ENCODE data around the gene C12orf43. TPM values are rescaled to one million over a fixed set of nuclear protein-coding genes. Genes with fewer than 3 reads are reported as not detected.

Gene C12orf43
- total RNA-seq, 1 donor from 2014 or later = 12.8 TPM

- Histone ChIP-seq H3K27me3 (no peaks in the 10 kb centered on the region), H3K9me3 (ENCODE audit: low read depth) (no peaks in the 10 kb centered on the region), H3K79me2 (ENCODE audit: low read depth) (no peaks in the 10 kb centered on the region), H3F3A (ENCODE audit: low read depth) (no peaks in the 10 kb centered on the region), H3K4me2 (no peak overlapping the region), H3K4me1 (no peaks in the 10 kb centered on the region), H3K9ac (no peak overlapping the region), H3K27ac (no peak overlapping the region), H4K20me1 (ENCODE audit: low read depth) (no peaks in the 10 kb centered on the region), H3K36me3 (no peaks in the 10 kb centered on the region), H3K4me3 (no peak overlapping the region), H2AFZ (replicated peaks) (no peak overlapping the region)
- Mint-ChIP-seq H3K4me1 (no peaks in the 10 kb centered on the region), H3K27me3 (ENCODE audit: insufficient read depth, low read depth) (peaks cover 11% of the 10 kb centered on the region), H3K27ac (no peak overlapping the region), H3K9me3 (no peaks in the 10 kb centered on the region), H3K4me3 (no peak overlapping the region), H3K36me3 (no peaks in the 10 kb centered on the region)
- TF ChIP-seq EZH2 (IDR thresholded peaks at IDR 0.05) (no peak), EZH2phosphoT487 (IDR thresholded peaks at IDR 0.05) (no peak), CTCF (IDR thresholded peaks at IDR 0.05) (no peak)
- no peak for DNase-seq (ENCODE audit: low spot score)
These were observed 5.5 kb upstream of the C12orf43 start for GRCh38 chr12:121021754-121022153.

GRCh38 chr12:121018860-121019617, 2.8 kb upstream of the C12orf43 start:
- H3K27ac Mint-ChIP-seq = no peak overlapping the region
- no peak for DNase-seq (ENCODE audit: low spot score)
- H3K4me3 Mint-ChIP-seq = no peak overlapping the region

GRCh38 chr12:121017966-121018491, 1.7 kb upstream of the C12orf43 start:
- TF ChIP-seq CTCF (IDR thresholded peaks at IDR 0.05) (no peak), EZH2phosphoT487 (IDR thresholded peaks at IDR 0.05) (no peak), EZH2 (IDR thresholded peaks at IDR 0.05) (no peak)
- Histone ChIP-seq H3K9me3 (ENCODE audit: low read depth) (no peaks in the 10 kb centered on the region), H3K4me2 (no peak overlapping the region), H3K36me3 (no peaks in the 10 kb centered on the region), H3K9ac (no peak overlapping the region), H3K79me2 (ENCODE audit: low read depth) (peaks cover 16% of the 10 kb centered on the region), H3K4me1 (peaks cover 8% of the 10 kb centered on the region), H2AFZ (replicated peaks) (no peak overlapping the region), H3K4me3 (no peak overlapping the region), H3F3A (ENCODE audit: low read depth) (peaks cover 6% of the 10 kb centered on the region), H3K27ac (no peak overlapping the region), H4K20me1 (ENCODE audit: low read depth) (no peaks in the 10 kb centered on the region), H3K27me3 (no peaks in the 10 kb centered on the region)
- Mint-ChIP-seq H3K27me3 (ENCODE audit: insufficient read depth, low read depth) (peaks cover 8% of the 10 kb centered on the region), H3K4me1 (peaks cover 16% of the 10 kb centered on the region), H3K4me3 (no peak overlapping the region), H3K27ac (no peak overlapping the region), H3K9me3 (no peaks in the 10 kb centered on the region), H3K36me3 (no peaks in the 10 kb centered on the region)
- DNase-seq (ENCODE audit: low spot score) = no peak

More at GRCh38 chr12:121018860-121019617, 2.8 kb upstream of the C12orf43 start:
- Histone ChIP-seq H3K36me3 (no peaks in the 10 kb centered on the region), H3K4me3 (no peak overlapping the region), H3K79me2 (ENCODE audit: low read depth) (peaks cover 16% of the 10 kb centered on the region), H3K4me2 (no peak overlapping the region), H3K4me1 (peaks cover 8% of the 10 kb centered on the region), H3K27ac (no peak overlapping the region), H3K9me3 (ENCODE audit: low read depth) (no peaks in the 10 kb centered on the region), H3K9ac (no peak overlapping the region), H4K20me1 (ENCODE audit: low read depth) (no peaks in the 10 kb centered on the region), H3K27me3 (no peaks in the 10 kb centered on the region), H3F3A (ENCODE audit: low read depth) (peaks cover 6% of the 10 kb centered on the region), H2AFZ (replicated peaks) (no peak overlapping the region)
- H3K9me3 Mint-ChIP-seq = no peaks in the 10 kb centered on the region
- peaks cover 16% of the 10 kb centered on the region for H3K4me1 Mint-ChIP-seq
- TF ChIP-seq EZH2 (IDR thresholded peaks at IDR 0.05) (no peak), EZH2phosphoT487 (IDR thresholded peaks at IDR 0.05) (no peak), CTCF (IDR thresholded peaks at IDR 0.05) (no peak)
- peaks cover 9% of the 10 kb centered on the region for H3K27me3 Mint-ChIP-seq (ENCODE audit: insufficient read depth, low read depth)
- H3K36me3 Mint-ChIP-seq = no peaks in the 10 kb centered on the region
